Astrocyte (in vitro differentiated cells and primary cell): ENCODE data around the gene IFITM2.
"Not testable (repeated sequence)": the region's sequence is repeated elsewhere in the genome, so short reads cannot be mapped to it uniquely, and the experiment has no call there.

Source experiments
- CTCF ChIP-seq: IDR thresholded peaks from 2 replicates; pipeline ENCODE4 v1.5.1; 2011; ENCODE audit warnings: low read depth, mild to moderate bottlenecking, inconsistent platforms, low read length, moderate library complexity; ENCODE audit not compliant: insufficient read depth
- EZH2 ChIP-seq: IDR thresholded peaks from 2 replicates; pipeline ENCODE4 v1.6.1; 2012; ENCODE audit warnings: mild to moderate bottlenecking, low read length, inconsistent platforms; ENCODE audit not compliant: insufficient read depth

GRCh38 chr11:333616-334263 lies 26.1 kb downstream of the IFITM2 start:
- not testable (repeated sequence) for TF ChIP-seq CTCF, EZH2
